IMR-90 (cell line): ENCODE measurements around the gene RBM23. TPM values are rescaled to one million over a fixed set of nuclear protein-coding genes. Genes with fewer than 3 reads are reported as not detected.
A peak's percentile ranks its signal among the peaks of the same experiment; 100 is the strongest.

ENCODE experiments used
- ATAC-seq: fragments of 200-7000 bp; cut with Tn5 transposase; 2 replicates; pipeline ENCODE4 v1.9.1; 2020; ENCODE audit warnings: low read depth, mild to moderate bottlenecking, moderate library complexity
- BruUV-seq: library from RNA; stranded (reverse); fragments of 400-500 nt; replicated peaks from 2 replicates; lab custom pipeline; 2021; lab: Mats Ljungman, UMichigan
- CTCF ChIA-PET: fragments of 300-600 bp; formaldehyde crosslinking; extraction: SDS; loops from one replicate; lab custom pipeline; 2021; ENCODE audit warnings: antibody characterized with exemption; lab: Yijun Ruan, JAX
- POLR2A ChIA-PET: fragments of 300-600 bp; sonication (Branson Sonifier 250); formaldehyde crosslinking; loops from one replicate; lab custom pipeline; 2022; ENCODE audit warnings: antibody characterized with exemption; ENCODE audit not compliant: unreplicated experiment; lab: Charles Lee
- DNase-seq: peaks from one replicate; pipeline ENCODE4 v3.0.0; 2013
- H2AFZ ChIP-seq: replicated peaks from 2 replicates; pipeline ENCODE3; 2013; ENCODE audit warnings: low read length, mild to moderate bottlenecking; ENCODE audit not compliant: poor library complexity
- H2AK5ac ChIP-seq: 2 replicates; pipeline ENCODE4 v1.6.1; 2013; ENCODE audit warnings: low read depth, low read length, inconsistent platforms
- H2AK9ac ChIP-seq: replicated peaks from 2 replicates; pipeline ENCODE3; 2013; ENCODE audit warnings: mild to moderate bottlenecking, low read depth, low read length, moderate library complexity; ENCODE audit not compliant: poor library complexity
- H2BK120ac ChIP-seq: 2 replicates; pipeline ENCODE4 v1.6.1; 2013; ENCODE audit warnings: low read depth, low read length, inconsistent platforms
- H2BK15ac ChIP-seq: 3 replicates; pipeline ENCODE4 v1.6.1; 2013; ENCODE audit warnings: low read depth, low read length, inconsistent platforms
- H2BK20ac ChIP-seq: 2 replicates; pipeline ENCODE4 v1.6.1; 2013; ENCODE audit warnings: low read depth, mild to moderate bottlenecking, inconsistent platforms, low read length, moderate library complexity
- H2BK5ac ChIP-seq: 2 replicates; pipeline ENCODE4 v1.6.1; 2013; ENCODE audit warnings: mild to moderate bottlenecking, low read depth, low read length, inconsistent platforms; ENCODE audit not compliant: poor library complexity, severe bottlenecking
- H3K14ac ChIP-seq: replicated peaks from 2 replicates; pipeline ENCODE4 v1.6.1; 2013; ENCODE audit warnings: low read depth, low read length, inconsistent platforms
- H3K18ac ChIP-seq: 2 replicates; pipeline ENCODE4 v1.6.1; 2013; ENCODE audit warnings: low read depth, low read length, control low read depth
- H3K23ac ChIP-seq: 2 replicates; pipeline ENCODE4 v1.6.1; 2013; ENCODE audit warnings: low read depth, low read length, inconsistent platforms
- H3K27ac ChIP-seq: 2 replicates; pipeline ENCODE4 v1.5.1; 2013; ENCODE audit warnings: mild to moderate bottlenecking, control low read depth, low read length; ENCODE audit not compliant: insufficient read depth
- H3K27me3 ChIP-seq: 2 replicates; pipeline ENCODE4 v1.6.1; 2013; ENCODE audit warnings: low read length; ENCODE audit not compliant: control insufficient read depth, insufficient read depth
- H3K36me3 ChIP-seq: 2 replicates; pipeline ENCODE4 v1.6.1; 2013; ENCODE audit warnings: low read length, mixed read lengths; ENCODE audit not compliant: control insufficient read depth, insufficient read depth
- H3K4ac ChIP-seq: 2 replicates; pipeline ENCODE4 v1.6.1; 2013; ENCODE audit warnings: low read depth, low read length, inconsistent platforms
- H3K4me1 ChIP-seq: 2 replicates; pipeline ENCODE4 v1.6.1; 2013; ENCODE audit warnings: low read length, mixed read lengths; ENCODE audit not compliant: control insufficient read depth, insufficient read depth
- H3K4me2 ChIP-seq: 2 replicates; pipeline ENCODE4 v1.6.1; 2013; ENCODE audit warnings: low read depth, mild to moderate bottlenecking, control low read depth, low read length, moderate library complexity
- H3K4me3 ChIP-seq: 2 replicates; pipeline ENCODE4 v1.5.1; 2013; ENCODE audit warnings: low read depth, mild to moderate bottlenecking, control low read depth, low read length, moderate library complexity; ENCODE audit not compliant: insufficient read depth
- H3K56ac ChIP-seq: 2 replicates; pipeline ENCODE4 v1.6.1; 2013; ENCODE audit warnings: low read length, inconsistent platforms; ENCODE audit not compliant: insufficient read depth; ENCODE audit errors: extremely low read depth
- H3K79me1 ChIP-seq, 2 experiments: 2 replicates each; pipeline ENCODE4 v1.6.1; 2013; ENCODE audit warnings: low read length in 2 of 2, inconsistent platforms in 1 of 2, low read depth in 1 of 2
- H3K9ac ChIP-seq: 2 replicates; pipeline ENCODE4 v1.6.1; 2013; ENCODE audit warnings: low read depth, low read length, control low read depth
- H3K9me1 ChIP-seq: 2 replicates; pipeline ENCODE4 v1.6.1; 2013; ENCODE audit warnings: low read length, inconsistent platforms; ENCODE audit not compliant: insufficient read depth
- H3K9me3 ChIP-seq: 2 replicates; pipeline ENCODE4 v1.6.1; 2013; ENCODE audit warnings: low read length; ENCODE audit not compliant: control insufficient read depth, insufficient read depth
- H4K20me1 ChIP-seq: 2 replicates; pipeline ENCODE4 v1.6.1; 2013; ENCODE audit warnings: low read length, inconsistent platforms; ENCODE audit not compliant: insufficient read depth
- H4K5ac ChIP-seq: 2 replicates; pipeline ENCODE4 v1.6.1; 2013; ENCODE audit warnings: mild to moderate bottlenecking, low read depth, low read length, control low read depth
- H4K8ac ChIP-seq, 2 experiments: 2 replicates each; pipeline ENCODE4 v1.6.1; 2013; ENCODE audit warnings: low read depth in 2 of 2, low read length in 2 of 2, control low read depth in 1 of 2, inconsistent platforms in 1 of 2
- H4K91ac ChIP-seq: 2 replicates; pipeline ENCODE4 v1.6.1; 2013; ENCODE audit warnings: low read depth, low read length, inconsistent platforms; ENCODE audit not compliant: insufficient read depth
- BHLHE40 ChIP-seq: fragments of 150-350 bp; IDR thresholded peaks from 2 replicates; pipeline ENCODE4 v1.6.1; 2016; ENCODE audit warnings: mild to moderate bottlenecking, low read depth, low read length
- CEBPB ChIP-seq: IDR thresholded peaks from 2 replicates; pipeline ENCODE4 v1.6.1; 2012; ENCODE audit warnings: low read depth, low read length, improper control_type of control experiment
- CHD1 ChIP-seq: IDR thresholded peaks from 2 replicates; pipeline ENCODE4 v1.6.1; 2012; ENCODE audit warnings: low read depth, low read length, improper control_type of control experiment
- MAFK ChIP-seq: IDR thresholded peaks from 2 replicates; pipeline ENCODE4 v1.6.1; 2012; ENCODE audit warnings: low read depth, low read length, improper control_type of control experiment
- MAZ ChIP-seq: IDR thresholded peaks from 2 replicates; pipeline ENCODE4 v1.6.1; 2012; ENCODE audit warnings: low read depth, mild to moderate bottlenecking, low read length, improper control_type of control experiment, moderate library complexity, borderline replicate concordance
- MXI1 ChIP-seq: IDR thresholded peaks from 2 replicates; pipeline ENCODE4 v1.6.1; 2012; ENCODE audit warnings: low read depth, mild to moderate bottlenecking, low read length, moderate library complexity, borderline replicate concordance
- NFE2L2 ChIP-seq: fragments of 150-350 bp; IDR thresholded peaks from 2 replicates; pipeline ENCODE4 v1.6.1; 2016; ENCODE audit warnings: low read depth, mild to moderate bottlenecking, low read length
- POLR2A ChIP-seq: IDR thresholded peaks from 2 replicates; pipeline ENCODE4 v1.6.1; 2012; ENCODE audit warnings: mild to moderate bottlenecking, low read depth, low read length
- RAD21 ChIP-seq: IDR thresholded peaks from 2 replicates; pipeline ENCODE4 v1.6.1; 2012; ENCODE audit warnings: low read length, improper control_type of control experiment
- RFX5 ChIP-seq: IDR thresholded peaks from 2 replicates; pipeline ENCODE4 v1.8.0; 2012; ENCODE audit warnings: low read depth, mild to moderate bottlenecking, low read length, moderate library complexity
- SMC3 ChIP-seq: fragments of 150-350 bp; IDR thresholded peaks from 2 replicates; pipeline ENCODE4 v1.6.1; 2016; ENCODE audit warnings: low read depth, mild to moderate bottlenecking, antibody characterized with exemption, low read length, moderate library complexity
- WGBS, 2 experiments: methylation state at CpG; one replicate each; pipeline versions ENCODE4 v1.1.5 to v1.1.7; 2013; ENCODE audit warnings: missing lambda C conversion rate in 2 of 2; ENCODE audit not compliant: insufficient read length in 1 of 2; ENCODE audit errors: extremely low coverage in 2 of 2; 5-methylcytosine and 5-hydroxymethylcytosine counted together
- dilution Hi-C: fragments of 300-500 bp; cut with HindIII; formaldehyde crosslinking; loops from one replicate; pipeline ENCODE4 v1.14.3; 2018; ENCODE audit warnings: low sequenced_read_pairs; ENCODE audit not compliant: unreplicated experiment
- in situ Hi-C: fragments of 300-500 bp; cut with MboI; formaldehyde crosslinking; loops from 3 replicates; pipeline ENCODE4 v1.14.3; 2019; ENCODE audit warnings: low sequenced_read_pairs, inconsistent platforms, mixed read lengths
- intact Hi-C: fragments of 100-400 bp; cut with micrococcal nuclease; formaldehyde crosslinking; loops from 2 replicates; pipeline ENCODE4 v1.10.0; 2022
- polyA plus RNA-seq, 3 experiments: library from polyadenylated mRNA; depleted of rRNA; stranded (reverse); fragments of >200 nt; gene quantifications; 2 replicates each; pipeline ENCODE4 v1.2.3, GENCODE V29; 2012; ENCODE audit warnings: low replicate concordance in 1 of 3
- total RNA-seq: library from RNA; depleted of rRNA; stranded (reverse); fragments of >200 nt; gene quantifications from 2 replicates; pipeline ENCODE4 v1.2.3, GENCODE V29; 2012
- TF ChIP-seq, protein P1 (sequence below): fragments of 150-350 bp; IDR thresholded peaks from 2 replicates; pipeline ENCODE4 v1.6.1; 2016; ENCODE audit warnings: low read depth, mild to moderate bottlenecking, low read length, moderate library complexity, borderline replicate concordance
- TF ChIP-seq, protein P2 (sequence below): conservative IDR thresholded peaks from 2 replicates; pipeline ENCODE4 v1.5.1; 2012; ENCODE audit warnings: mild to moderate bottlenecking, low read depth, low read length, improper control_type of control experiment
- TF ChIP-seq, protein P3 (sequence below): fragments of 150-350 bp; IDR thresholded peaks from 2 replicates; pipeline ENCODE4 v1.6.1; 2017; ENCODE audit warnings: mild to moderate bottlenecking, antibody characterized with exemption, low read length, low read depth

Gene RBM23
- total and polyA plus RNA-seq, 2 of the 4 experiments (the other 2 are of a cell fraction) = 44.7 to 375 TPM

DNA sequence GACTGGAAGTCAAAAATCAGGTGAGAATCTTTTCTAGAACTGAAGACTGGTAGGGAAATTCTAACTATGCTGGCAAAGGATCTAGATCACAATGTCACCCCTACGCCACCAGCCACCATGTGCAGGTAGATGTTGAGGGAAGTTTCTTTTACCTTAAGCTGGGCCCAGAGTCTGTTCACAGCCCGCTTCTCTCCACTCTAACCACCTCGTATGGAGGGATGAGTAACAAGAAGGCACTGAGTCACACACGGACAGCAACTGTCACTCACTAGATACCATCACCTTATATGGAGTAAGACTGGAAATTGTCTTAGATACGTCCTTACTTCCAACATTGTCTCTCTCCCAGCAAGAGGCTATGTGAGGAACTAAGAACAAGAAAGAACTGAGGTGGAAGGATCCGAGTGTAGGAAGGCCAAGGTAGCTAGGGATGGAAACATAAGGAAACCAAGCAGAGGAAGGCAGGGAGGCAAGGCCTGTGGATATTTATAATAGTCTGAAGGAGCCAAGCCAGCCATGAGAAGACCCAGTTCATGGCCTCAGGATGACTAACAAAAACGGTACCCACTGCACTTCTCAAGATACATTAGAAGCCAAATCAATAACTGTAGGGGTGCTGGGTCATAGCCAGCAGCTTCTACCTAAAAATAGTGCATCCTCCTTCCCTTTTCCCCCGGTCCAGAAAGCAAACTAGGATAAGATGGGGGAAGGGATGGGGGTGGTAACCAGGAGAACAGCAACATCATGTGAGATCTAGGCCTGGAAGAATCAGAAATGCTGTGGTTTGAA lies 20.5 kb downstream of the RBM23 start:
- Histone ChIP-seq H3K14ac (peak overlapping the region; percentile 95), H2BK120ac (peak overlapping the region; percentile 98), H3K4me3 (no peak overlapping the region), H4K5ac (peak overlapping the region; percentile 45), H2BK15ac (peak overlapping the region; percentile 74), H3K4ac (peak overlapping the region; percentile 98), H2AK5ac (peak overlapping the region; percentile 95), H2AK9ac (peak overlapping the region; percentile 20), H4K8ac (peak overlapping the region; percentile 42 to 94), H2AFZ (peak overlapping the region; percentile 63), H2BK5ac (peak overlapping the region; percentile 96), H3K56ac (peak overlapping the region; percentile 81), H3K36me3 (peaks cover 21% of the 10 kb centered on the region), H3K4me1 (peaks cover 17% of the 10 kb centered on the region), H3K9ac (peak overlapping the region; percentile 41; the same call in 1 of the 2 replicates), H3K9me1 (peaks cover 20% of the 10 kb centered on the region), H4K91ac (peak overlapping the region; percentile 93), H3K4me2 (peak overlapping the region; percentile 25; the same call in 1 of the 2 replicates), H3K9me3 (no peaks in the 10 kb centered on the region), H3K23ac (peak overlapping the region; percentile 99), H3K79me1 (peaks cover 0 to 17% of the 10 kb centered on the region in 2 experiments; a peak in 3 of 4 replicates), H3K27ac (peak overlapping the region; percentile 72), H3K27me3 (no peaks in the 10 kb centered on the region), H4K20me1 (no peaks in the 10 kb centered on the region), H3K18ac (peak overlapping the region; percentile 56), H2BK20ac (peak overlapping the region; percentile 94)
- DNase-seq = peak; percentile 88
- CTCF ChIA-PET = interaction anchor here (0.6 to 2.0 kb wide), 2 partner anchors 12 to 126 kb away, joined by 3 to 7 read pairs; no protein-coding TSS in a partner anchor
- WGBS, 2 experiments = no CpG with 5 or more reads among the region's 8 CpGs
- BruUV-seq = no TSS peak
- POLR2A ChIA-PET = no interaction called here
- intact Hi-C loops (loop anchor here (5.0 to 10.0 kb wide), 3 partner anchors 61 to 514 kb away; partner anchors contain the start of gene MMP14), dilution Hi-C loops (no loop called here), in situ Hi-C loops (no loop called here)
- peak; percentile 82 for ATAC-seq
- no peak for TF ChIP-seq MAZ
- no peak for TF ChIP-seq SMC3
- TF ChIP-seq, protein P1, sequence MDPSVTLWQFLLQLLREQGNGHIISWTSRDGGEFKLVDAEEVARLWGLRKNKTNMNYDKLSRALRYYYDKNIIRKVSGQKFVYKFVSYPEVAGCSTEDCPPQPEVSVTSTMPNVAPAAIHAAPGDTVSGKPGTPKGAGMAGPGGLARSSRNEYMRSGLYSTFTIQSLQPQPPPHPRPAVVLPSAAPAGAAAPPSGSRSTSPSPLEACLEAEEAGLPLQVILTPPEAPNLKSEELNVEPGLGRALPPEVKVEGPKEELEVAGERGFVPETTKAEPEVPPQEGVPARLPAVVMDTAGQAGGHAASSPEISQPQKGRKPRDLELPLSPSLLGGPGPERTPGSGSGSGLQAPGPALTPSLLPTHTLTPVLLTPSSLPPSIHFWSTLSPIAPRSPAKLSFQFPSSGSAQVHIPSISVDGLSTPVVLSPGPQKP = no peak
- TF ChIP-seq NFE2L2 = no peak
- TF ChIP-seq, protein P2, sequence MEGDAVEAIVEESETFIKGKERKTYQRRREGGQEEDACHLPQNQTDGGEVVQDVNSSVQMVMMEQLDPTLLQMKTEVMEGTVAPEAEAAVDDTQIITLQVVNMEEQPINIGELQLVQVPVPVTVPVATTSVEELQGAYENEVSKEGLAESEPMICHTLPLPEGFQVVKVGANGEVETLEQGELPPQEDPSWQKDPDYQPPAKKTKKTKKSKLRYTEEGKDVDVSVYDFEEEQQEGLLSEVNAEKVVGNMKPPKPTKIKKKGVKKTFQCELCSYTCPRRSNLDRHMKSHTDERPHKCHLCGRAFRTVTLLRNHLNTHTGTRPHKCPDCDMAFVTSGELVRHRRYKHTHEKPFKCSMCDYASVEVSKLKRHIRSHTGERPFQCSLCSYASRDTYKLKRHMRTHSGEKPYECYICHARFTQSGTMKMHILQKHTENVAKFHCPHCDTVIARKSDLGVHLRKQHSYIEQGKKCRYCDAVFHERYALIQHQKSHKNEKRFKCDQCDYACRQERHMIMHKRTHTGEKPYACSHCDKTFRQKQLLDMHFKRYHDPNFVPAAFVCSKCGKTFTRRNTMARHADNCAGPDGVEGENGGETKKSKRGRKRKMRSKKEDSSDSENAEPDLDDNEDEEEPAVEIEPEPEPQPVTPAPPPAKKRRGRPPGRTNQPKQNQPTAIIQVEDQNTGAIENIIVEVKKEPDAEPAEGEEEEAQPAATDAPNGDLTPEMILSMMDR = no peak
- TF ChIP-seq POLR2A = peak; percentile 41; the same call in 1 of the 2 replicates
- TF ChIP-seq BHLHE40 = no peak
- TF ChIP-seq RAD21 = no peak
- no peak for TF ChIP-seq MAFK
- 0 out of 2 replicates have a peak, but pooled peaks have one; percentile 16 for TF ChIP-seq CEBPB
- TF ChIP-seq MXI1 = no peak
- TF ChIP-seq, protein P3, sequence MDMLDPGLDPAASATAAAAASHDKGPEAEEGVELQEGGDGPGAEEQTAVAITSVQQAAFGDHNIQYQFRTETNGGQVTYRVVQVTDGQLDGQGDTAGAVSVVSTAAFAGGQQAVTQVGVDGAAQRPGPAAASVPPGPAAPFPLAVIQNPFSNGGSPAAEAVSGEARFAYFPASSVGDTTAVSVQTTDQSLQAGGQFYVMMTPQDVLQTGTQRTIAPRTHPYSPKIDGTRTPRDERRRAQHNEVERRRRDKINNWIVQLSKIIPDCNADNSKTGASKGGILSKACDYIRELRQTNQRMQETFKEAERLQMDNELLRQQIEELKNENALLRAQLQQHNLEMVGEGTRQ = no peak
- TF ChIP-seq CHD1 = no peak
- no peak for TF ChIP-seq RFX5
